ENCODE measurements around the gene ANKRD63.

The ANKRD63 gene

DNA sequence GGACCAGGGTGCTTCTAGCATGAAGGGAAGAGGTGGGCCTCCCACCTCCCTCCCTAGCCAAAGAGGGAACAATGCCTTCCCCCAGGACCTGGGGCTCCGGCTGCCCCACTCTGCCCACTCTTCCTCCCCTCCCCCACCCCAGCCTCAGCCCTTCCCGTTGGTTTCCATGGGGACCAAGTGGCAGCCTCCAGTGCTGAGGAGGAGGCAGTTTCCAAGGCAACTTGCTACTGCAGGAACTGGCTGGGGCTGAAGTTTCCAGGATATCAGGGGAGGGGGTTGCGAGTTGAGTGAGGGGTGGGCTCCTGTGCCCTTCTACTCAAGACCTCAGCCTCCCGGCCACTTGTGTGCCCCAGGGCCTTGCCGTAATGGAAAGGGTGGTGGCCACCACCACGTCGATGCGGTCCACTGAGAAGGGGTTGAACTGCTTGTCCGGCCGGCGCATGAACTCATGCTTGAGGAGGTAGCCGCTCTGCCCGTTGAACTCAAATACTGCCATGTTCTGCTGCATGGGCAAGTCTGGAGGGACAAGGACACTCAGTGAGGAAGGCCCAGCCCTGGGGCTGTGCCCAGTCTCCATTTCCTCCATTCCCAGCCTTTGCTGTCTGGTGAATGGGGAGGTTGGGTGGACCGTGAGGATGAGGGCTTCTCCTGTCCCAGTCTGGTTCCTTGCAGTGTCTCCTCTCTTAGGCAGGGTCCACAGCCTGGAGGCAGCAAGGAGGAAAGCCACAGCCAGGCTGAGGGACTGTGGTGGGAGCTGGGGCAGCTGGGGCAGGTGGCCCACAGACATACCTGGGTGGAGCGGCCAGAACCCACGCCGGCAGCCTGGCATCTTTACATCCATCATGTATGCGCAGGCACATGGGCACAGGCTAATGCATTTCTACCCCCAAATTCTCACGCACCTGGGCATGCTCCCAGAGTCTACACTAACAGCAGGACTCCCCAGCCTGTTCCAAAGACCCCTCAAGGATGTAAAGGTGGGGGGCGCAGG is 11.3 kb upstream of the ANKRD63 start:
- Histone ChIP-seq H3K79me2 (ENCODE audit: insufficient read depth, low read length) (no peaks in the 10 kb centered on the region), H3F3A (ENCODE audit: insufficient read depth, low read length) (no peaks in the 10 kb centered on the region), H3K27ac (ENCODE audit: low read depth, low read length, poor library complexity, severe bottlenecking) (no peak overlapping the region), H4K20me1 (ENCODE audit: insufficient read depth, low read length) (no peaks in the 10 kb centered on the region), H2AFZ (ENCODE audit: low read length) (no peak overlapping the region), H3K4me2 (ENCODE audit: low read length) (no peak overlapping the region), H3K36me3 (ENCODE audit: insufficient read depth, low read length) (no peaks in the 10 kb centered on the region), H3K9ac (ENCODE audit: low read length) (no peak overlapping the region), H3K27me3 (ENCODE audit: insufficient read depth, low read length) (peaks cover 6% of the 10 kb centered on the region; the same call in 1 of the 2 replicates), H3K4me3 (ENCODE audit: low read depth, low read length, poor library complexity, severe bottlenecking) (no peak overlapping the region), H3K9me3 (ENCODE audit: low read length) (no peaks in the 10 kb centered on the region), H3K4me1 (ENCODE audit: insufficient read depth, low read length, severe bottlenecking) (no peaks in the 10 kb centered on the region), H3K9me2 (ENCODE audit: low read depth, low read length) (no peaks in the 10 kb centered on the region)
- no peak for TF ChIP-seq EZH2 (IDR thresholded peaks at IDR 0.05; ENCODE audit: borderline replicate concordance, low read length)
- TF ChIP-seq CTCF (IDR thresholded peaks at IDR 0.05; ENCODE audit: low read length), result no peak

- H3F3A ChIP-seq (ENCODE audit: insufficient read depth, low read length), result no peaks in the 10 kb centered on the region
- no peak overlapping the region for H3K9ac ChIP-seq (ENCODE audit: low read length)
- no peaks in the 10 kb centered on the region for H4K20me1 ChIP-seq (ENCODE audit: insufficient read depth, low read length)
- peaks cover 6% of the 10 kb centered on the region; the same call in 1 of the 2 replicates for H3K27me3 ChIP-seq (ENCODE audit: insufficient read depth, low read length)
- no peak overlapping the region for H3K4me3 ChIP-seq (ENCODE audit: low read depth, low read length, poor library complexity, severe bottlenecking)
- H3K79me2 ChIP-seq (ENCODE audit: insufficient read depth, low read length), result no peaks in the 10 kb centered on the region
- H3K4me2 ChIP-seq (ENCODE audit: low read length), result no peak overlapping the region
- no peaks in the 10 kb centered on the region for H3K36me3 ChIP-seq (ENCODE audit: insufficient read depth, low read length)
- no peaks in the 10 kb centered on the region for H3K9me2 ChIP-seq (ENCODE audit: low read depth, low read length)
- H2AFZ ChIP-seq (ENCODE audit: low read length), result no peak overlapping the region
- H3K4me1 ChIP-seq (ENCODE audit: insufficient read depth, low read length, severe bottlenecking), result no peaks in the 10 kb centered on the region
- no peak overlapping the region for H3K27ac ChIP-seq (ENCODE audit: low read depth, low read length, poor library complexity, severe bottlenecking)
- no peaks in the 10 kb centered on the region for H3K9me3 ChIP-seq (ENCODE audit: low read length)
- TF ChIP-seq CTCF (IDR thresholded peaks at IDR 0.05; ENCODE audit: low read length) (no peak), EZH2 (IDR thresholded peaks at IDR 0.05; ENCODE audit: borderline replicate concordance, low read length) (no peak)
Measured at GRCh38 chr15:40293006-40293405, 10.1 kb upstream of the ANKRD63 start.

GRCh38 chr15:40292246-40292645 is 9.4 kb upstream of the ANKRD63 start:
- no peak overlapping the region for H3K9ac ChIP-seq (ENCODE audit: low read length)
- H4K20me1 ChIP-seq (ENCODE audit: insufficient read depth, low read length), result no peaks in the 10 kb centered on the region
- peaks cover 6% of the 10 kb centered on the region; the same call in 1 of the 2 replicates for H3K27me3 ChIP-seq (ENCODE audit: insufficient read depth, low read length)
- no peak overlapping the region for H3K27ac ChIP-seq (ENCODE audit: low read depth, low read length, poor library complexity, severe bottlenecking)
- H3F3A ChIP-seq (ENCODE audit: insufficient read depth, low read length), result no peaks in the 10 kb centered on the region
- H2AFZ ChIP-seq (ENCODE audit: low read length), result no peak overlapping the region
- H3K4me1 ChIP-seq (ENCODE audit: insufficient read depth, low read length, severe bottlenecking), result no peaks in the 10 kb centered on the region
- H3K4me2 ChIP-seq (ENCODE audit: low read length), result no peak overlapping the region
- no peak for TF ChIP-seq CTCF (IDR thresholded peaks at IDR 0.05; ENCODE audit: low read length)
- no peak for TF ChIP-seq EZH2 (IDR thresholded peaks at IDR 0.05; ENCODE audit: borderline replicate concordance, low read length)
- no peaks in the 10 kb centered on the region for H3K36me3 ChIP-seq (ENCODE audit: insufficient read depth, low read length)
- no peaks in the 10 kb centered on the region for H3K79me2 ChIP-seq (ENCODE audit: insufficient read depth, low read length)
- H3K9me3 ChIP-seq (ENCODE audit: low read length), result no peaks in the 10 kb centered on the region
- no peak overlapping the region for H3K4me3 ChIP-seq (ENCODE audit: low read depth, low read length, poor library complexity, severe bottlenecking)
- no peaks in the 10 kb centered on the region for H3K9me2 ChIP-seq (ENCODE audit: low read depth, low read length)
